ENCODE measurements around the gene CEBPZ. TPM values are rescaled to one million over a fixed set of nuclear protein-coding genes. Genes with fewer than 3 reads are reported as not detected.
A peak's percentile ranks its signal among the peaks of the same experiment; 100 is the strongest.

CEBPZ gene
- total RNA-seq, 2 experiments from 2014 or later = 61.4 to 65.0 TPM

DNA sequence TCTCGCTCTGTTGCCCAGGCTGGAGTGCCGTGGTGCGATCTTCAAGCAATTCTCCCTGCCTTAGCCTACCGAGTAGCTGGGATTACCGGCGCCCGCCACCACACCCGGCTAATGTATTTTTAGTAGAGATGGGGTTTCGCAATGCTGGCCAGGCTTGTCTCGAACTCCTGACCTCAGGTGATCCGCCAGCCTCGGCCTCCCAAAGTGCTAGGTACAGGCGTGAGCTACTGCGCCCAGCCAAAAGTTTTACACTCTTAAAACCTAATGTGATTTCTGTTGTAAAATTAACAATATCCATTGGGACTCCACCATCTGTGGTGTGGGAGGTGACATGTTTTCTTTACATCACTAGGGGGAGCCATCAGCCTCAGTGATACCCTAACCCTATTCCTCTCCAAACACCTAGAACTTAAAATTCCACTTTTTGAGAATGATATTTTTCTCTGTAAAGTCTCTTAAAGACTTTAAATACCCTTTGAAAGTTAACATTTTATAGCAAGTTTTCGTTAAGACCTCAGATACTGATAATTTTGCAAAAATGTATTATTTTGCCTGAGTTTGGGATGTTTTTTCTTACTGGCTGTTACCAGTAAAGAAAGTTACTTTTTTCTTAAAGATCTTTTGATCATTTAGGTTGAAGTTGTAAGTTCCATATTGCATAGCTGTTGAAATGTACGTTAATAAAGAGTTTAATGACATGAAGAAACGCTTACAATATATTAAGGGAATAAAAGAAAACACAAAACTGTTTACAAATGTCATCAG lies 63.0 kb downstream of the CEBPZ start:
- intact Hi-C loops (cut with micrococcal nuclease) = loop anchor here (1.0 to 2.0 kb wide), 6 partner anchors 94 to 709 kb away; no protein-coding TSS in a partner anchor
- Mint-ChIP-seq H3K27me3 (ENCODE audit: low read depth) (no peaks in the 10 kb centered on the region), H3K4me3 (no peak overlapping the region), H3K4me1 (ENCODE audit: low read depth) (no peaks in the 10 kb centered on the region), H3K36me3 (ENCODE audit: low read depth) (peaks cover 5% of the 10 kb centered on the region), H3K9me3 (peaks cover 14% of the 10 kb centered on the region), H3K27ac (no peak overlapping the region)
- DNase-seq = peak; percentile 52
- CTCF ChIA-PET = interaction anchor here (0.6 to 2.6 kb wide), 21 partner anchors 11 to 709 kb away, joined by 3 to 21 read pairs (median 4); partner anchors contain the start of gene EIF2AK2

- Mint-ChIP-seq H3K27ac (no peak overlapping the region), H3K4me1 (ENCODE audit: low read depth) (no peaks in the 10 kb centered on the region), H3K27me3 (ENCODE audit: low read depth) (no peaks in the 10 kb centered on the region), H3K4me3 (no peak overlapping the region), H3K36me3 (ENCODE audit: low read depth) (peaks cover 5% of the 10 kb centered on the region), H3K9me3 (peaks cover 14% of the 10 kb centered on the region)
- intact Hi-C loops (cut with micrococcal nuclease) = loop anchor here (1.0 to 2.0 kb wide), 6 partner anchors 95 to 710 kb away; no protein-coding TSS in a partner anchor
- no peak for DNase-seq
- CTCF ChIA-PET = interaction anchor here (0.7 to 2.6 kb wide), 15 partner anchors 10 to 1105 kb away, joined by 3 to 21 read pairs (median 3); partner anchors contain the start of gene EIF2AK2
Measured at GRCh38 chr2:37167636-37168180, 63.7 kb downstream of the CEBPZ start.

GRCh38 chr2:37164757-37165156 lies 66.6 kb downstream of the CEBPZ start:
- Mint-ChIP-seq H3K4me3 (no peak overlapping the region), H3K27ac (no peak overlapping the region), H3K36me3 (ENCODE audit: low read depth) (peaks cover 5% of the 10 kb centered on the region), H3K27me3 (ENCODE audit: low read depth) (no peaks in the 10 kb centered on the region), H3K4me1 (ENCODE audit: low read depth) (no peaks in the 10 kb centered on the region), H3K9me3 (peaks cover 14% of the 10 kb centered on the region)
- CTCF ChIA-PET = interaction anchor here (0.6 kb wide), 1 partner anchor 455 kb away, joined by 3 read pairs; no protein-coding TSS in a partner anchor
- intact Hi-C loops (cut with micrococcal nuclease) = no loop called here
- DNase-seq = no peak

- Mint-ChIP-seq H3K27me3 (ENCODE audit: low read depth) (no peaks in the 10 kb centered on the region), H3K27ac (peak within 1 kb of the TSS; percentile 85), H3K4me3 (peak within 1 kb of the TSS; percentile 86), H3K4me1 (ENCODE audit: low read depth) (peaks cover 30% of the 10 kb centered on the region), H3K36me3 (ENCODE audit: low read depth) (peaks cover 21% of the 10 kb centered on the region), H3K9me3 (peaks cover 3% of the 10 kb centered on the region)
- intact Hi-C loops (cut with micrococcal nuclease) = loop anchor here (1.0 to 10.0 kb wide), 7 partner anchors 39 to 372 kb away; partner anchors contain the start of genes CEBPZ, CEBPZOS, GPATCH11 and HEATR5B
- peak; percentile 80 for DNase-seq
- CTCF ChIA-PET = interaction anchor here (0.5 to 2.2 kb wide), 4 partner anchors 11 to 804 kb away, joined by 3 to 21 read pairs (median 4); no protein-coding TSS in a partner anchor
Measured at GRCh38 chr2:37156857-37157714, 74.3 kb downstream of the CEBPZ start, which contains the start of gene EIF2AK2. Gene EIF2AK2, minus strand, starts transcription at chr2:37156980. Its CDS starts 9,174 bp downstream, at chr2:37147806.

- Mint-ChIP-seq H3K4me1 (ENCODE audit: low read depth) (peaks cover 34% of the 10 kb centered on the region), H3K27ac (peak overlapping the region; percentile 85)
Measured at GRCh38 chr2:37156071-37156856, 75.1 kb downstream of the CEBPZ start.

DNA sequence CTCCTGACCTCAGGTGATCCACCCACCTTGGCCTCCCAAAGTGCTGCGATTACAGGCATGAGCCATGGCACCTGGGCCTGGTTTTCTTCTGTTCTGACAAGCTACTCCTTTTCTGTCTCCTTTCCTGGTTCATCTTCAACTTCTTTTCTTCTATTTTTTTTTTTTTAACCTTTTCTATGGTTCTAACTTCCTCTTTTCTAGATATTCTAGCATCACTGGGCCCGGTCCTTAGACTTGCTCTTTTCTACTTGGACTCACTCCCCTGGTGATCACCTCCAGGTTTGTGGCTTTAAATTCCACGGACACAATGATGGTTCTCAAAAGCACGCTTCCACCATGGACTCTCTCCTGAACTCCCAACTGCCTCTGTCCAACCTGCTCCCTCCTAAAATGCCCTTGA lies 76.6 kb downstream of the CEBPZ start:
- Mint-ChIP-seq H3K4me3 (no peak overlapping the region), H3K4me1 (ENCODE audit: low read depth) (peaks cover 42% of the 10 kb centered on the region), H3K27ac (no peak overlapping the region), H3K9me3 (peaks cover 3% of the 10 kb centered on the region), H3K36me3 (ENCODE audit: low read depth) (peaks cover 28% of the 10 kb centered on the region), H3K27me3 (ENCODE audit: low read depth) (no peaks in the 10 kb centered on the region)
- DNase-seq = no peak
- CTCF ChIA-PET = no interaction called here
- intact Hi-C loops (cut with micrococcal nuclease) = loop anchor here (5.0 to 10.0 kb wide), 3 partner anchors 78 to 370 kb away; partner anchors contain the start of genes CEBPZ and NDUFAF7

More at GRCh38 chr2:37156071-37156856, 75.1 kb downstream of the CEBPZ start:
- Mint-ChIP-seq H3K9me3 (peaks cover 3% of the 10 kb centered on the region), H3K4me3 (peak overlapping the region; percentile 86), H3K27me3 (ENCODE audit: low read depth) (no peaks in the 10 kb centered on the region), H3K36me3 (ENCODE audit: low read depth) (peaks cover 26% of the 10 kb centered on the region)
- intact Hi-C loops (cut with micrococcal nuclease) = loop anchor here (2.0 to 10.0 kb wide), 5 partner anchors 76 to 371 kb away; partner anchors contain the start of genes CEBPZ, NDUFAF7, PRKD3 and STRN
- DNase-seq = peak; percentile 46
- CTCF ChIA-PET = interaction anchor here (0.8 to 2.2 kb wide), 2 partner anchors 11 to 12 kb away, joined by 3 to 21 read pairs; no protein-coding TSS in a partner anchor

- CTCF ChIA-PET = no interaction called here
- Mint-ChIP-seq H3K4me1 (ENCODE audit: low read depth) (peaks cover 43% of the 10 kb centered on the region), H3K4me3 (no peak overlapping the region), H3K27ac (no peak overlapping the region), H3K27me3 (ENCODE audit: low read depth) (no peaks in the 10 kb centered on the region), H3K36me3 (ENCODE audit: low read depth) (peaks cover 35% of the 10 kb centered on the region), H3K9me3 (peaks cover 3% of the 10 kb centered on the region)
- DNase-seq = no peak
- intact Hi-C loops (cut with micrococcal nuclease) = loop anchor here (10.0 kb wide), 1 partner anchor 368 kb away; no protein-coding TSS in a partner anchor
Measured at GRCh38 chr2:37153224-37153623, 78.2 kb downstream of the CEBPZ start.

Other genes starting within 250 kb of the CEBPZ start
- gene HEATR5B, start 147.2 kb downstream of the CEBPZ start, total RNA-seq = 10 to 100 TPM; 15.5 to 15.8 TPM
- 10 to 100 TPM in 1 of 2 experiments, 1 to 10 TPM in 1; 9.8 to 10.4 TPM for gene GPATCH11, start 147.1 kb downstream of the CEBPZ start, total RNA-seq
- 10 to 100 TPM; 54.5 to 55.7 TPM for gene EIF2AK2, start 74.6 kb downstream of the CEBPZ start, total RNA-seq
- not detected for gene SULT6B1, start 42.9 kb downstream of the CEBPZ start, total RNA-seq
- 10 to 100 TPM; 30.3 to 30.7 TPM for gene CEBPZOS, start 35.1 kb downstream of the CEBPZ start, total RNA-seq
- 10 to 100 TPM; 17.5 to 18.2 TPM for gene NDUFAF7, start 62 bp upstream of the CEBPZ start, total RNA-seq
- 10 to 100 TPM; 13.0 TPM for gene PRKD3, start 93.2 kb upstream of the CEBPZ start, total RNA-seq
- gene QPCT, start 113.0 kb upstream of the CEBPZ start, total RNA-seq = under 1 TPM in 1 of 2 experiments, not detected in 1; 0.42 TPM

Data from activated naive CD4-positive, alpha-beta T cell treated with anti-CD3 and anti-CD28 coated beads for 36 hours (primary cell).